ENCODE results near the gene KAT8.

DNA sequence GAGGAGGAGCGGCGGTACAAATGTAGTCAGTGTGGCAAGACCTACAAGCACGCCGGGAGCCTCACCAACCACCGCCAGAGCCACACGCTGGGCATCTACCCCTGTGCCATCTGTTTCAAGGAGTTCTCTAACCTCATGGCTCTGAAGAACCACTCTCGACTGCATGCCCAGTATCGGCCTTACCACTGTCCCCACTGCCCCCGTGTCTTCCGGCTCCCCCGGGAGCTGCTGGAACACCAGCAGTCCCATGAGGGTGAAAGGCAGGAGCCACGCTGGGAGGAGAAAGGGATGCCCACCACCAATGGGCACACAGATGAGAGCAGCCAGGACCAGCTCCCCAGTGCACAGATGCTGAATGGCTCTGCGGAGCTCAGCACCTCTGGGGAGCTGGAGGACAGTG, 40.4 kb upstream of the KAT8 start:
- TF ChIP-seq POLR2A (IDR thresholded peaks at IDR 0.05; ENCODE audit: low read depth, low read length) (no peak), POLR2AphosphoS5 (IDR thresholded peaks at IDR 0.05; ENCODE audit: low read depth, low read length) (no peak), TAF1 (IDR thresholded peaks at IDR 0.05; ENCODE audit: low read depth, low read length) (no peak)

Measured in GM12891 (cell line).